Caco-2 (cell line): ENCODE data around the gene NRP1. TPM values are rescaled to one million over a fixed set of nuclear protein-coding genes. Genes with fewer than 3 reads are reported as not detected.

Source experiments
- BruUV-seq: library from RNA; stranded (reverse); fragments of 400-500 nt; replicated peaks from 2 replicates; lab custom pipeline; 2021; lab: Mats Ljungman, UMichigan
- CTCF ChIA-PET: fragments of 300-600 bp; sonication (Branson Sonifier 250); formaldehyde crosslinking; loops from one replicate; lab custom pipeline; 2022; ENCODE audit warnings: antibody characterized with exemption; lab: Charles Lee
- POLR2A ChIA-PET: fragments of 300-600 bp; sonication (Branson Sonifier 250); formaldehyde crosslinking; loops from one replicate; lab custom pipeline; 2022; ENCODE audit warnings: antibody characterized with exemption; lab: Charles Lee
- DNase-seq, 2 experiments: peaks; one replicate each; pipeline versions ENCODE4 v3.0.0 to v3.0.0-alpha.2; 2020 to 2022
- H3K27me3 ChIP-seq: replicated peaks from 2 replicates; pipeline ENCODE4 v1.6.0; 2011; ENCODE audit warnings: low read length; ENCODE audit not compliant: control insufficient read depth, insufficient read depth
- H3K36me3 ChIP-seq: 2 replicates; pipeline ENCODE4 v1.5.1; 2011; ENCODE audit warnings: low read length; ENCODE audit not compliant: control insufficient read depth, insufficient read depth
- H3K4me1 ChIP-seq: fragments of 250-450 bp; sonication (Bioruptor Pico); 2 replicates; pipeline ENCODE4 v1.5.1; 2020; ENCODE audit warnings: mild to moderate bottlenecking
- H3K4me3 ChIP-seq: 2 replicates; pipeline ENCODE4 v1.5.1; 2011; ENCODE audit warnings: low read depth, mild to moderate bottlenecking, control low read depth, low read length
- H3K9me3 ChIP-seq: fragments of 250-450 bp; sonication (Bioruptor Pico); 2 replicates; pipeline ENCODE4 v1.5.1; 2020; ENCODE audit warnings: mild to moderate bottlenecking, moderate library complexity
- H3K27ac Mint-ChIP-seq: one replicate; pipeline ENCODE4 v1.8.0; 2022; ENCODE audit warnings: mixed read lengths; ENCODE audit not compliant: unreplicated experiment
- H3K27me3 Mint-ChIP-seq: one replicate; pipeline ENCODE4 v1.8.0; 2022; ENCODE audit warnings: mixed read lengths; ENCODE audit not compliant: insufficient read depth, unreplicated experiment
- H3K36me3 Mint-ChIP-seq: one replicate; pipeline ENCODE4 v1.8.0; 2022; ENCODE audit warnings: mild to moderate bottlenecking, mixed read lengths; ENCODE audit not compliant: insufficient read depth, unreplicated experiment
- H3K4me1 Mint-ChIP-seq: one replicate; pipeline ENCODE4 v1.8.0; 2022; ENCODE audit warnings: low read depth, mixed read lengths; ENCODE audit not compliant: unreplicated experiment
- H3K4me3 Mint-ChIP-seq: one replicate; pipeline ENCODE4 v1.8.0; 2022; ENCODE audit warnings: mild to moderate bottlenecking, moderate library complexity, mixed read lengths; ENCODE audit not compliant: unreplicated experiment
- H3K9me3 Mint-ChIP-seq: one replicate; pipeline ENCODE4 v1.8.0; 2022; ENCODE audit warnings: mixed read lengths; ENCODE audit not compliant: unreplicated experiment
- intact Hi-C: fragments of 100-400 bp; cut with micrococcal nuclease; formaldehyde crosslinking; loops from one replicate; pipeline ENCODE4 v1.10.0; 2022; ENCODE audit not compliant: unreplicated experiment
- total RNA-seq: library from RNA; stranded (reverse); gene quantifications from 2 replicates; pipeline ENCODE4 v1.2.3, GENCODE V29; 2022
- TF ChIP-seq, protein P1 (sequence below), 2 experiments: fragments of 200-600 bp in 1 of 2; IDR thresholded peaks; 1 replicate in 1 of 2; 2 replicates in 1 of 2; pipeline versions ENCODE4 v1.5.1 to v1.8.0; 2011 to 2022; ENCODE audit warnings: antibody characterized with exemption in 1 of 2, control low read depth in 1 of 2, inconsistent platforms in 1 of 2, low read depth in 1 of 2, low read length in 1 of 2, mild to moderate bottlenecking in 1 of 2, moderate library complexity in 1 of 2; ENCODE audit not compliant: insufficient read depth in 1 of 2, severe bottlenecking in 1 of 2, unreplicated experiment in 1 of 2

NRP1 gene
- total RNA-seq, 1 experiment from 2014 or later = 123 TPM

DNA sequence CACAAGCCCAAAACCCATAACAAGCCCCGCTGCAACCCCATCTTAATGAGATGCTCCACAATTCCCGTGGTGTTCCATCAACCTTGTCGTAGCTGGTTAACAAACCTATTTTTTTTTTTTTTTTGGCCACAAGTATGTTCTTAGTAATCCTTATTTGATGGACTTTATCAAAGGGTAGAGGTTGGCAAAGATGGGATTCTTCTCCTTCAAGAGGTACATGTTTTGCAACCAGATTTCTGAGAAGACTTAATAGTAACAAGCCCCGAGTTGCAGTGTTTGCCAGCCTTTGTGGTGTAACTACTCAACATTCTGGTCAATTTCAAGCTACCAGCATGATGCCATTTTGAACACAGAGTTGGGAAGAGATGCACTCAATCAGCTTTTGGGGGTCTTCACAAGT is 181.7 kb downstream of the NRP1 start:
- no peaks in the 10 kb centered on the region for H3K36me3 ChIP-seq
- no peak overlapping the region for H3K4me3 ChIP-seq
- DNase-seq = no peak
- no peaks in the 10 kb centered on the region for H3K27me3 ChIP-seq
- peaks cover 37% of the 10 kb centered on the region for H3K4me1 ChIP-seq
- TF ChIP-seq, protein P1, sequence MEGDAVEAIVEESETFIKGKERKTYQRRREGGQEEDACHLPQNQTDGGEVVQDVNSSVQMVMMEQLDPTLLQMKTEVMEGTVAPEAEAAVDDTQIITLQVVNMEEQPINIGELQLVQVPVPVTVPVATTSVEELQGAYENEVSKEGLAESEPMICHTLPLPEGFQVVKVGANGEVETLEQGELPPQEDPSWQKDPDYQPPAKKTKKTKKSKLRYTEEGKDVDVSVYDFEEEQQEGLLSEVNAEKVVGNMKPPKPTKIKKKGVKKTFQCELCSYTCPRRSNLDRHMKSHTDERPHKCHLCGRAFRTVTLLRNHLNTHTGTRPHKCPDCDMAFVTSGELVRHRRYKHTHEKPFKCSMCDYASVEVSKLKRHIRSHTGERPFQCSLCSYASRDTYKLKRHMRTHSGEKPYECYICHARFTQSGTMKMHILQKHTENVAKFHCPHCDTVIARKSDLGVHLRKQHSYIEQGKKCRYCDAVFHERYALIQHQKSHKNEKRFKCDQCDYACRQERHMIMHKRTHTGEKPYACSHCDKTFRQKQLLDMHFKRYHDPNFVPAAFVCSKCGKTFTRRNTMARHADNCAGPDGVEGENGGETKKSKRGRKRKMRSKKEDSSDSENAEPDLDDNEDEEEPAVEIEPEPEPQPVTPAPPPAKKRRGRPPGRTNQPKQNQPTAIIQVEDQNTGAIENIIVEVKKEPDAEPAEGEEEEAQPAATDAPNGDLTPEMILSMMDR (IDR thresholded peaks at IDR 0.05; ENCODE audit: insufficient read depth in 1 of 2, low read depth in 1 of 2, low read length in 1 of 2, severe bottlenecking in 1 of 2, unreplicated experiment in 1 of 2) = no peak
- Mint-ChIP-seq H3K36me3 (no peaks in the 10 kb centered on the region), H3K27me3 (no peaks in the 10 kb centered on the region), H3K4me1 (peaks cover 11% of the 10 kb centered on the region), H3K4me3 (no peak overlapping the region), H3K27ac (no peak overlapping the region), H3K9me3 (peaks cover 13% of the 10 kb centered on the region)
- no TSS peak for BruUV-seq
- intact Hi-C loops = no loop called here
- H3K9me3 ChIP-seq = peaks cover 9% of the 10 kb centered on the region; the same call in 1 of the 2 replicates
- ChIA-PET CTCF (interaction anchor here (1.0 kb wide), 1 partner anchor 143 kb away, joined by 5 read pairs; no protein-coding TSS in a partner anchor), POLR2A (no interaction called here)

DNA sequence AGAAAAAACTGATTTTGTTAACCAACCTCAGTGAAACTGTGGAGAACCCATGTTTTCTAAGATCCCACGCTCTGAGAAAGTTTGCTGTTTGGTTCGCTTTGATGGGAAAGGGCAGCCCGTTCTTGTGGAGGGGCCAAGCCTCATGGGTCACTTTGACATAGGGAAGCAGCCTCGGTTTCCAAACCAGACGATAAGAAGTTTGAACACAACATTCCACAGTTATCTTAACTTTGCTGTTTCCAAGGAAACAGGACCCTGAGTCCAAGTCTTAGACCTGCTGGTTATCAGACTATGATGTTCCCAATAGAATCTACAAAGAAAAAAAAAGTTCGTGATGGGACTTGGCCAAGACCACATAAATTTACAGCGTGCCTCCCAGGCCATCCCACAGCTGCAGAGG is 182.3 kb downstream of the NRP1 start:
- no peaks in the 10 kb centered on the region for H3K27me3 ChIP-seq
- TF ChIP-seq, protein P1 (IDR thresholded peaks at IDR 0.05; ENCODE audit: insufficient read depth in 1 of 2, low read depth in 1 of 2, low read length in 1 of 2, severe bottlenecking in 1 of 2, unreplicated experiment in 1 of 2) = no peak
- no peaks in the 10 kb centered on the region for H3K27me3 Mint-ChIP-seq
- no peak overlapping the region for H3K4me3 Mint-ChIP-seq
- H3K36me3 ChIP-seq = no peaks in the 10 kb centered on the region
- ChIA-PET CTCF (no interaction called here), POLR2A (no interaction called here)
- BruUV-seq = no TSS peak
- peaks cover 9% of the 10 kb centered on the region; the same call in 1 of the 2 replicates for H3K9me3 ChIP-seq
- no peak overlapping the region for H3K4me3 ChIP-seq
- no peaks in the 10 kb centered on the region for H3K36me3 Mint-ChIP-seq
- intact Hi-C loops = no loop called here
- DNase-seq = no peak
- H3K4me1 ChIP-seq = peaks cover 37% of the 10 kb centered on the region
- no peak overlapping the region for H3K27ac Mint-ChIP-seq
- H3K9me3 Mint-ChIP-seq = peaks cover 19% of the 10 kb centered on the region
- peaks cover 11% of the 10 kb centered on the region for H3K4me1 Mint-ChIP-seq

DNA sequence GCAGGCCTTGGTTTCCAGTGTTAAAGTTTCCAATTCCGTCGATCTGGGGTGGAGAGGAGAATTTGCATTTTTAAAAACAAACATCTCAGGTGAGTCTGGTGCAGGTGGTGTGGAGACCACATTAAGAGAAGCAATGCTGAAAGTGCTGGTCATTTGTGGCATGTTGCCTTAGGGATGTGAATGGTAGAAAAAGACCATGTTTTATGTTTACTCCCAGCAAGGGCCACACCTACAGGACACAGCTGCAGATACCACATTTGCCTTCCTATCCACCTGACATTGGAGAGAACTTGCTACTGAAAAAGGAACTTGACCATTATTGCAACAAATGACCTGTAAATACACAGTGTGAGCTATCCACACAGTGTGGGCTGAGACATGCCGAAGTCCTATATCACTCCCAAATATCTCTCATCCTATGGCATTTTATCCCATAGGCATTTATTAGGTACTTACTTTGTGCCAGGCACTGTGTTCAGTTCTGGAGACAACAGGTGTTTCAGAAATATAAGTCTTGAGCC is 183.1 kb downstream of the NRP1 start:
- H3K4me3 ChIP-seq = no peak overlapping the region
- intact Hi-C loops = no loop called here
- peaks cover 29% of the 10 kb centered on the region for H3K4me1 ChIP-seq
- Mint-ChIP-seq H3K36me3 (no peaks in the 10 kb centered on the region), H3K9me3 (peaks cover 20% of the 10 kb centered on the region), H3K27ac (no peak overlapping the region), H3K4me1 (peaks cover 10% of the 10 kb centered on the region), H3K4me3 (no peak overlapping the region), H3K27me3 (no peaks in the 10 kb centered on the region)
- H3K36me3 ChIP-seq = no peaks in the 10 kb centered on the region
- ChIA-PET POLR2A (no interaction called here), CTCF (no interaction called here)
- no TSS peak for BruUV-seq
- TF ChIP-seq, protein P1 (IDR thresholded peaks at IDR 0.05; ENCODE audit: insufficient read depth in 1 of 2, low read depth in 1 of 2, low read length in 1 of 2, severe bottlenecking in 1 of 2, unreplicated experiment in 1 of 2) = no peak
- H3K9me3 ChIP-seq = peaks cover 9% of the 10 kb centered on the region; the same call in 1 of the 2 replicates
- no peak for DNase-seq
- H3K27me3 ChIP-seq = no peaks in the 10 kb centered on the region
